Upper lobe of left lung (tissue), 4 donors: ENCODE results near the gene ASB18.

Source experiments
- CTCF ChIP-seq, 6 experiments: fragments of 450-650 bp in 4 of 6; fragments of 200-600 bp in 2 of 6; sonication (generic) in 2 of 6; IDR thresholded peaks; one replicate each; pipeline ENCODE4 v1.5.1; 2016 to 2019; ENCODE audit warnings: antibody characterized with exemption in 6 of 6
- EP300 ChIP-seq, 4 donors: sonication (generic); formaldehyde crosslinking; IDR thresholded peaks; one replicate each; pipeline ENCODE4 v1.5.1; 2017; ENCODE audit warnings: antibody characterized with exemption in 4 of 4, control low read depth in 2 of 4
- POLR2A ChIP-seq, 4 donors: fragments of 450-650 bp; IDR thresholded peaks; one replicate each; pipeline ENCODE4 v1.5.1; 2016 to 2017; ENCODE audit warnings: antibody characterized with exemption in 4 of 4, mild to moderate bottlenecking in 2 of 4
- POLR2AphosphoS5 ChIP-seq, 2 donors: sonication (generic); formaldehyde crosslinking; IDR thresholded peaks; one replicate each; pipeline ENCODE4 v1.5.1; 2017; ENCODE audit warnings: antibody characterized with exemption in 2 of 2

- TF ChIP-seq CTCF (IDR thresholded peaks at IDR 0.05) (no peak), POLR2AphosphoS5 (IDR thresholded peaks at IDR 0.05) (no peak), POLR2A (IDR thresholded peaks at IDR 0.05) (no peak), EP300 (IDR thresholded peaks at IDR 0.05) (no peak)
Observed at GRCh38 chr2:236176951-236177350, 87.3 kb downstream of the ASB18 start.
